Ascending aorta (tissue), 2 donors: Measurements from ENCODE around the gene SHROOM2. TPM values are rescaled to one million over a fixed set of nuclear protein-coding genes. Genes with fewer than 3 reads are reported as not detected.

Source experiments
- DNase-seq, 2 donors: peaks; one replicate each; pipeline ENCODE4 v3.0.0-alpha.2; 2019; ENCODE audit warnings: low spot score in 2 of 2
- H3K27ac ChIP-seq, 2 donors: fragments of 200-600 bp; sonication (generic); one replicate each; pipeline ENCODE4 v1.5.1; 2016 to 2017; ENCODE audit warnings: mild to moderate bottlenecking in 1 of 2
- H3K27me3 ChIP-seq: fragments of 200-600 bp; sonication (generic); one replicate; pipeline ENCODE4 v1.5.1; 2017
- H3K36me3 ChIP-seq, 2 donors: fragments of 200-600 bp; sonication (generic); one replicate each; pipeline ENCODE4 v1.5.1; 2016
- H3K4me1 ChIP-seq, 2 donors: fragments of 200-600 bp; sonication (generic); one replicate each; pipeline ENCODE4 v1.5.1; 2016 to 2017; ENCODE audit warnings: mild to moderate bottlenecking in 1 of 2
- H3K4me3 ChIP-seq, 2 donors: fragments of 200-600 bp; sonication (generic); one replicate each; pipeline ENCODE4 v1.5.1; 2016 to 2017; ENCODE audit warnings: mild to moderate bottlenecking in 1 of 2
- H3K9me3 ChIP-seq, 2 donors: fragments of 200-600 bp; sonication (generic); one replicate each; pipeline ENCODE4 v1.5.1; 2016
- CTCF ChIP-seq, 3 experiments: fragments of 200-600 bp in 2 of 3; fragments of 450-650 bp in 1 of 3; sonication (generic) in 2 of 3; IDR thresholded peaks; one replicate each; pipeline ENCODE4 v1.5.1; 2016 to 2019; ENCODE audit warnings: antibody characterized with exemption in 3 of 3, mild to moderate bottlenecking in 1 of 3, moderate library complexity in 1 of 3
- intact Hi-C: fragments of 100-400 bp; cut with DNase I; formaldehyde crosslinking; loops from one replicate; pipeline ENCODE4 v1.15.1; 2023
- total RNA-seq: library from RNA; depleted of rRNA; stranded (reverse); fragments of >200 nt; gene quantifications from one replicate; pipeline ENCODE4 v1.1.0, GENCODE V29; 2016

Gene SHROOM2
- total RNA-seq, 1 donor from 2014 or later, result 7.5 TPM

DNA sequence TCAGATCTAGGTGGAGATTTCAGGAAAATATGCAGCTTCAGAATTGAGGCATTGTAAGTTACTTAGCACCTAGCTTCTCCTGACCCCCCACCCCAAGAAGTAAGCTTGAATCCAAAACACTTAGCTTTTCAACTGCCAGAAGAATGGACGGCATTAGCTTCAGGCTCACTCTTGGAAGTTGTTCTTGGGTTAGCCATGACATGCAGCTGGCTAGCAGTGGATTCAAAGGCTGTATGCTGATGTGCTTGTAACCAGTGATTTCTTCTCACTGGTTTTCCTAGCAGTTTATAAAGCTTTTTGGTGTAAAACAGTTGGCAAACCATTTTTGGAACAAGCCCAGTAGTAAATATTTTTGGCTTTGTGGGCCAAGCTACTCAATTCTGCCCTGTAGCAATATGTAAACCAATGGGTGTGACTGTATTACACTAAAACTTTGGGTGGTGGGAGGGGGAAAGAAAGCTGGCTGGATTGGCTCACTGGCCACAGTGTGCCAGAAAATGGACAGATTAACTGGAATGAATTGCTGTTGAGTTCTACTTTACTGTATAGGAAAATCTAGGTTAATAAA, 85.6 kb downstream of the SHROOM2 start:
- no peaks in the 10 kb centered on the region for H3K9me3 ChIP-seq
- no peak overlapping the region for H3K4me3 ChIP-seq
- H3K27ac ChIP-seq, result no peak overlapping the region
- no peak for TF ChIP-seq CTCF (IDR thresholded peaks at IDR 0.05)
- no peaks in the 10 kb centered on the region for H3K4me1 ChIP-seq
- H3K27me3 ChIP-seq, result no peaks in the 10 kb centered on the region
- intact Hi-C loops, result no loop called here
- DNase-seq, result no peak
- H3K36me3 ChIP-seq, result no peaks in the 10 kb centered on the region

DNA sequence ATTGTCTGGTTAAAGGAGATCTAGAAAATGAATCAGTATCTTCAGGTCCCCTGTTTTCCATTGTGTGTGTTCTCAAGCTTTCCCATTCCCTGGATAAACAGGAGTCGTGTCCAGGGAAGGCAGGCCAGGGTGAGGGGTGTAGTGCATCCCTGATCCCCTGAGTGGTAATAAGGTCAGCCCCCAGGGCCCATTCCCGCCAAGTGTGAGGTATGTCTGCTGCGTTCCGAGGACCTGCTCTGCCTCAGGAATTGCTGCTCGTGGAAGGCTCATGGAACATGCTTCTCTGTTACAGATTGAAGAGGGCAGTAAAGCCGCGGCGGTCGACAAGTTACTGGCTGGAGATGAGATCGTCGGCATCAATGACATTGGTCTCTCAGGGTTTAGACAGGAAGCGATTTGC, 87.1 kb downstream of the SHROOM2 start:
- H3K4me3 ChIP-seq, result no peak overlapping the region
- H3K4me1 ChIP-seq, result no peaks in the 10 kb centered on the region
- no peak overlapping the region for H3K27ac ChIP-seq
- no peaks in the 10 kb centered on the region for H3K27me3 ChIP-seq
- intact Hi-C loops, result no loop called here
- DNase-seq, result no peak
- no peaks in the 10 kb centered on the region for H3K36me3 ChIP-seq
- H3K9me3 ChIP-seq, result no peaks in the 10 kb centered on the region
- no peak for TF ChIP-seq CTCF (IDR thresholded peaks at IDR 0.05)

DNA sequence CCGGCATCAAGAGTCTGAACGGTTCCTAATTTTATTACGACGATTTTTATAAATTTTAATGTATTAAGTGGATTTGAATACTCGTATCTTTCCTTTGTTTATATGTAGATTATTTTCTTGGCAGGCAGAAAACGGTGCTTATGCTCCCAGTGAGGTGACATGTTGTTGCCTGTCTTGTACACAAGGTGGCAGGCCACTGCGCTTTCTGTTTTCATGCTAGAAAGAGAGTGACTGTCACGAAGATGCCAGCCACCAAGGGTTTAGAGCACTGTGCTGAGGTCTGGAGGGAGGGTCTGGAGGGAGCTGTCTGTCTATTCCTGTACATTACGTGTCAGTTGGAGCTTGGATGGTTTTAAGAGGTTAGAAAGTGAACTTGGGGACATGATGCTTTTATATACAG, 87.7 kb downstream of the SHROOM2 start:
- no peaks in the 10 kb centered on the region for H3K4me1 ChIP-seq
- DNase-seq, result no peak
- H3K4me3 ChIP-seq, result no peak overlapping the region
- intact Hi-C loops, result no loop called here
- H3K27ac ChIP-seq, result no peak overlapping the region
- H3K9me3 ChIP-seq, result no peaks in the 10 kb centered on the region
- no peaks in the 10 kb centered on the region for H3K27me3 ChIP-seq
- peak in 2 of 3 experiments; percentile 16 to 36 for TF ChIP-seq CTCF (IDR thresholded peaks at IDR 0.05)
- H3K36me3 ChIP-seq, result no peaks in the 10 kb centered on the region

- Histone ChIP-seq H3K36me3 (no peaks in the 10 kb centered on the region), H3K9me3 (no peaks in the 10 kb centered on the region), H3K4me1 (no peaks in the 10 kb centered on the region), H3K27me3 (no peaks in the 10 kb centered on the region), H3K27ac (no peak overlapping the region), H3K4me3 (no peak overlapping the region)
- no peak for TF ChIP-seq CTCF (IDR thresholded peaks at IDR 0.05)
- intact Hi-C loops, result no loop called here
- no peak for DNase-seq
Measured at GRCh38 chrX:9874483-9874882, 88.3 kb downstream of the SHROOM2 start.

DNA sequence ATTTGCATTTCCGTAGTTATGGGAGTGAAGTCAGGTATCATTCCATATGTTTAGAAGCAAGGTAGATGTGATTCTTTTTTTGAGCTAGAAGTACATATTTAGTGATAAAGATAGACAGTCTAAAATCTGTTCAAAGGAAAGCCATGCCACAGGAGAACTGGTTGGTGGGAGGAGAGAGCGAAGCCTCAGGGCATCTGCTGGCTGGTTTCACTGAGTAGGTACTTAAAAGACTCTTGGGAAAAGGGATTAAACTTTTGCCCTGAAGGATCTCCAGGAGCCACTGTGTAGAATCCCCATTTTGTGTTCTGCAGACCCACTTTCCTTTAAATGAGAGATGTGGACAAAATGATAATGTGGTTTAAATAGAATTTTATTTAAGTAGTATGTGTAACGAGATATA, 89.6 kb downstream of the SHROOM2 start:
- no peaks in the 10 kb centered on the region for H3K4me1 ChIP-seq
- no peaks in the 10 kb centered on the region for H3K36me3 ChIP-seq
- no peak for DNase-seq
- intact Hi-C loops, result no loop called here
- H3K9me3 ChIP-seq, result no peaks in the 10 kb centered on the region
- no peak overlapping the region for H3K27ac ChIP-seq
- no peaks in the 10 kb centered on the region for H3K27me3 ChIP-seq
- no peak for TF ChIP-seq CTCF (IDR thresholded peaks at IDR 0.05)
- no peak overlapping the region for H3K4me3 ChIP-seq

GRCh38 chrX:9876201-9876600, 90.0 kb downstream of the SHROOM2 start:
- intact Hi-C loops, result no loop called here
- no peaks in the 10 kb centered on the region for H3K27me3 ChIP-seq
- H3K4me3 ChIP-seq, result no peak overlapping the region
- H3K4me1 ChIP-seq, result no peaks in the 10 kb centered on the region
- TF ChIP-seq CTCF (IDR thresholded peaks at IDR 0.05), result no peak
- DNase-seq, result no peak
- no peak overlapping the region for H3K27ac ChIP-seq
- H3K9me3 ChIP-seq, result no peaks in the 10 kb centered on the region
- H3K36me3 ChIP-seq, result no peaks in the 10 kb centered on the region
